ENCODE results near the gene DTHD1. TPM values are rescaled to one million over a fixed set of nuclear protein-coding genes. Genes with fewer than 3 reads are reported as not detected.

Gene DTHD1
- total and polyA plus RNA-seq, 2 of the 8 experiments (the other 6 are each of a cell fraction or from before 2014, with no cell fraction given) = not detected

DNA sequence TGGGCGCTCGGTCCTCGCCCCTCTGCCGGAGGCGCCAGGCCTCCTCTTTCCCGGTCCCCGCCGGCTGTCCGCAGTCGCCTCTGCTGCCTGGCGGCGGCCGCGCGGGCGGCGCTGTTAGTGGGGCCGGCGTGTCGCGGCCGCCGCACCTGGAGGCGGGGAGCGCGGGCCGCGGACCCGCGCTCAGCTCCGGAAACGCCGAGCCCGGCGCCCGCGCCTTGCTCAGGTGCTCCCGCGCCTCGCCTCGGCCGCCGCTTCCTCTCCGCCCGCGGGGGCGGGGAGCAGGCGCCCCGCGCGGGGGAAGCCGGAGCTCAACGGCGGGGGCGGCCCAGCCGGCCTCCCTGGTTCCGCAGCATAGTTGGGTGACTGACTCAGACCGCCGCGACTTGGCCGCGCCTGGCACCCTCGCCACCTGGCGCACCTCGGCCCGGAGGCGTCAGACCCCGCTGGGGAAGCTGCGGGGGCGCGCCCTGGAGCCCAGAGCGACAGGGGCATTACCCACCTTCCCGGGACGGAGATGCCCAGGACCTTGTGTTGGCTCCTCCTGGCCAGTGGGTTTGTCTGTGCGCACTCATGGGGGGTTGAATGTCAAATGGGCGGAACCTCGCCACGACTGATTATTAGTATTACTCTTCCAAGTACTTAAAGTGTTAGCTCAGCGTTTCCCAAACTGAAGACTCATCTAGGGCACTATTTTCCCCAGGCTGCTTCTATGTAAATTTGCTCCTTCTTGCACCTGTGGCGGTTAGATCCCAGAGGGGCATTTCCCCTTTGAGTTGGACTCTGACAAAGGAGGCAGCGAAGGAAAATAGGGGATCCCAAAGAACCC, 36.9 kb upstream of the DTHD1 start, which contains the start of gene ARAP2:
Gene ARAP2 (minus strand): TSS at position 258 of the 826 bp plus-strand sequence. CDS start 15,028 bp downstream, outside the sequence.
- FAIRE-seq = no peak
- 4% methylated on average over 35 of the region's 81 CpGs; no CpG with 5 or more reads in 1 of the 2 experiments for WGBS, 2 experiments (ENCODE audit: extremely low coverage in 1 of 2, insufficient coverage in 1 of 2, insufficient read length in 1 of 2, insufficient replicate concordance in 2 of 2, low coverage in 1 of 2, low lambda C conversion rate in 2 of 2, missing lambda C conversion rate in 1 of 2)
- no peak within 1 kb of the TSS for H2BK20ac ChIP-seq (ENCODE audit: low read length)
- H2BK12ac ChIP-seq (ENCODE audit: low read depth, low read length) = peak within 1 kb of the TSS; percentile 17; the same call in 1 of the 2 replicates
- no peaks in the 10 kb centered on the region for H4K20me1 ChIP-seq (replicated peaks in 1 of 2; ENCODE audit: control insufficient read depth in 1 of 2, insufficient read depth in 2 of 2, low read length in 2 of 2)
- CTCF ChIA-PET (ENCODE audit: partially characterized antibody) = interaction anchor here (0.6 to 3.3 kb wide), 10 partner anchors 10 to 544 kb away, joined by 3 to 13 read pairs (median 4); no protein-coding TSS in a partner anchor
- POLR2A ChIA-PET (ENCODE audit: partially characterized antibody) = interaction anchor here (0.6 to 1.0 kb wide), 2 partner anchors 8 to 160 kb away, joined by 3 read pairs; no protein-coding TSS in a partner anchor
- H2BK5ac ChIP-seq (ENCODE audit: low read depth, low read length) = no peak within 1 kb of the TSS
- H3K23ac ChIP-seq (ENCODE audit: insufficient read length) = no peak within 1 kb of the TSS
- H3K9me3 ChIP-seq (ENCODE audit: insufficient read depth in 2 of 2, low read depth in 1 of 2, low read length in 1 of 2) = no peaks in the 10 kb centered on the region
- no peak within 1 kb of the TSS for H2AK5ac ChIP-seq (ENCODE audit: low read depth, low read length)
- H3K14ac ChIP-seq (ENCODE audit: insufficient read length) = no peak within 1 kb of the TSS
- H3K4me3 ChIP-seq (ENCODE audit: extremely low read depth in 1 of 4, insufficient read depth in 2 of 4, low read depth in 3 of 4, low read length in 4 of 4) = peak within 1 kb of the TSS; percentile 64 to 77 (median 74)
- no peak within 1 kb of the TSS for H4K5ac ChIP-seq (ENCODE audit: insufficient read length, low read depth, low read length)
- peak within 1 kb of the TSS in 2 of 4 experiments; percentile 26 to 39; a peak in 3 of 7 replicates for H3K9ac ChIP-seq (replicated peaks in 1 of 4; ENCODE audit: extremely low read depth in 1 of 4, low read depth in 3 of 4, low read length in 3 of 4)
- no peak within 1 kb of the TSS for H4K91ac ChIP-seq (replicated peaks; ENCODE audit: insufficient read length, low read length)
- no peak within 1 kb of the TSS for H2BK120ac ChIP-seq (replicated peaks; ENCODE audit: low read depth, low read length)
- H3K27ac ChIP-seq (ENCODE audit: low read depth, low read length) = no peak within 1 kb of the TSS
- H2AFZ ChIP-seq (ENCODE audit: low read length) = peak within 1 kb of the TSS; percentile 61
- no peak within 1 kb of the TSS for H3K4ac ChIP-seq (replicated peaks; ENCODE audit: insufficient read length, low read depth, low read length)
- peak within 1 kb of the TSS; percentile 48 for H3K18ac ChIP-seq (ENCODE audit: extremely low read depth, low read length)
- no peaks in the 10 kb centered on the region for H3K79me1 ChIP-seq (ENCODE audit: low read depth, low read length)
- H3K56ac ChIP-seq (replicated peaks; ENCODE audit: insufficient read length, low read depth, low read length) = no peak within 1 kb of the TSS
- peak within 1 kb of the TSS; percentile 74 to 77 for H3K4me2 ChIP-seq (ENCODE audit: insufficient read depth in 1 of 2, low read depth in 2 of 2, low read length in 2 of 2)
- no peaks in the 10 kb centered on the region for H3K4me1 ChIP-seq (replicated peaks in 1 of 4; ENCODE audit: control insufficient read depth in 3 of 4, insufficient read depth in 4 of 4, low read length in 3 of 4)
- peaks cover 8% of the 10 kb centered on the region; the same call in 1 of the 2 replicates for H3K23me2 ChIP-seq (ENCODE audit: low read depth, low read length)
- DNase-seq (ENCODE audit: low read depth in 1 of 2, low spot score in 2 of 2) = peak in 1 of 2 experiments; percentile 67
- H3K27me3 ChIP-seq (replicated peaks in 1 of 4; ENCODE audit: control insufficient read depth in 3 of 4, extremely low read depth in 1 of 4, insufficient read depth in 3 of 4, low read length in 3 of 4) = peaks cover 0 to 9% (median 4%) of the 10 kb centered on the region in 4 experiments; a peak in 4 of 7 replicates
- H3K36me3 ChIP-seq (ENCODE audit: control insufficient read depth in 2 of 4, insufficient read depth in 4 of 4, low read length in 3 of 4) = no peaks in the 10 kb centered on the region
- H4K8ac ChIP-seq (ENCODE audit: extremely low read depth, insufficient read depth, low read length) = peak within 1 kb of the TSS; percentile 68
- H2BK15ac ChIP-seq (ENCODE audit: low read length) = no peak within 1 kb of the TSS
- H3K79me2 ChIP-seq (ENCODE audit: control insufficient read depth in 1 of 2, insufficient read depth in 2 of 2, low read length in 2 of 2) = no peaks in the 10 kb centered on the region
- TF ChIP-seq TAF1 (IDR thresholded peaks at IDR 0.05; ENCODE audit: low read depth, low read length) (peak; percentile 51), KDM4A (IDR thresholded peaks at IDR 0.05; ENCODE audit: low read depth, low read length, severe bottlenecking) (peak; percentile 84), RNF2 (IDR thresholded peaks at IDR 0.05; ENCODE audit: borderline replicate concordance, low read depth, low read length, missing control alignments, poor library complexity, severe bottlenecking) (no peak), RBBP5 (IDR thresholded peaks at IDR 0.05; ENCODE audit: borderline replicate concordance, low read depth, low read length) (peak; percentile 40), SUZ12 (IDR thresholded peaks at IDR 0.05; ENCODE audit: low read length) (peak; percentile 38; the same call in 1 of the 2 replicates)
- TF ChIP-seq, protein P1, sequence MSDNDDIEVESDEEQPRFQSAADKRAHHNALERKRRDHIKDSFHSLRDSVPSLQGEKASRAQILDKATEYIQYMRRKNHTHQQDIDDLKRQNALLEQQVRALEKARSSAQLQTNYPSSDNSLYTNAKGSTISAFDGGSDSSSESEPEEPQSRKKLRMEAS (IDR thresholded peaks at IDR 0.05) = no peak
- TF ChIP-seq, protein P2, sequence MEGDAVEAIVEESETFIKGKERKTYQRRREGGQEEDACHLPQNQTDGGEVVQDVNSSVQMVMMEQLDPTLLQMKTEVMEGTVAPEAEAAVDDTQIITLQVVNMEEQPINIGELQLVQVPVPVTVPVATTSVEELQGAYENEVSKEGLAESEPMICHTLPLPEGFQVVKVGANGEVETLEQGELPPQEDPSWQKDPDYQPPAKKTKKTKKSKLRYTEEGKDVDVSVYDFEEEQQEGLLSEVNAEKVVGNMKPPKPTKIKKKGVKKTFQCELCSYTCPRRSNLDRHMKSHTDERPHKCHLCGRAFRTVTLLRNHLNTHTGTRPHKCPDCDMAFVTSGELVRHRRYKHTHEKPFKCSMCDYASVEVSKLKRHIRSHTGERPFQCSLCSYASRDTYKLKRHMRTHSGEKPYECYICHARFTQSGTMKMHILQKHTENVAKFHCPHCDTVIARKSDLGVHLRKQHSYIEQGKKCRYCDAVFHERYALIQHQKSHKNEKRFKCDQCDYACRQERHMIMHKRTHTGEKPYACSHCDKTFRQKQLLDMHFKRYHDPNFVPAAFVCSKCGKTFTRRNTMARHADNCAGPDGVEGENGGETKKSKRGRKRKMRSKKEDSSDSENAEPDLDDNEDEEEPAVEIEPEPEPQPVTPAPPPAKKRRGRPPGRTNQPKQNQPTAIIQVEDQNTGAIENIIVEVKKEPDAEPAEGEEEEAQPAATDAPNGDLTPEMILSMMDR (IDR thresholded peaks at IDR 0.05; ENCODE audit: control extremely low read depth in 1 of 3, insufficient read depth in 1 of 3, low read depth in 1 of 3, low read length in 3 of 3) = peak in 1 of 3 experiments; percentile 27; a peak in 2 of 4 replicates
